Breast epithelium (tissue), 3 donors: ENCODE measurements around the gene C10orf105. TPM values are rescaled to one million over a fixed set of nuclear protein-coding genes. Genes with fewer than 3 reads are reported as not detected.

Source experiments
- total RNA-seq, 3 donors: library from RNA; depleted of rRNA; stranded (reverse); fragments of >200 nt; gene quantifications; one replicate each; pipeline ENCODE4 v1.1.0, GENCODE V29; 2016

C10orf105 gene
- total RNA-seq, 3 donors from 2014 or later, result under 0.01 to 0.29 TPM; not detected in 1

Other genes starting within 250 kb of the C10orf105 start
- gene VSIR, start 53.7 kb upstream of the C10orf105 start, total RNA-seq, result 10 to 100 TPM; 33.4 to 58.7 (median 34.7) TPM
- gene PSAP, start 131.5 kb upstream of the C10orf105 start, total RNA-seq, result 1,000 to 10,000 TPM in 1 of 3 donors, 100 to 1,000 TPM in 2; 623 to 1,873 (median 945) TPM
- gene CHST3, start 244.6 kb upstream of the C10orf105 start, total RNA-seq, result 10 to 100 TPM; 20.2 to 34.5 (median 25.6) TPM